RCC 7860 (cell line): ENCODE measurements around the gene BMERB1.
"Not testable (repeated sequence)": the region's sequence is repeated elsewhere in the genome, so short reads cannot be mapped to it uniquely, and the experiment has no call there.

Experiments used
- DNase-seq: peaks from one replicate; pipeline ENCODE4 v3.0.0-alpha.2; 2015; ENCODE audit warnings: low spot score
- FAIRE-seq: peaks from 2 replicates; lab custom pipeline; 2012; peaks lifted over from hg19 to GRCh38; lab: Jason Lieb, UNC

BMERB1 gene

DNA sequence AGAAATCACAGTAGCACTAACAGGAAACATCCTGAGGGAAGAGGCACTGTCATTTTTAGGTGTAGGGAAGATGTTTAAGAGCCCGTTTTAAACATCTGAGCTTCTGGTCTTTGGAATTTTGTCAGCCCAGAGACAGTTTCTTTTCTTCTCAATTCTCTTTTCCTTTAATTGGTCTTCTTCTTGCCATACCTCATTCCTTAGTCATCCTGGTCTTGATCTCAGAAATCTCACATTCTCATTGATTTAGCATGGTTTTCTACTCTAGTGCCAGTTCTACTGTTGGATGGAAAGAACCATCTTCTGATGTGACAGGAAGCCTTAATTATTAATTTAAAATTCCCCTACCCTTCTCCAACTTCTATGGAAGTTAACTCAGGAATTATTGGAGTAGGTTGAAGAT, 25.4 kb downstream of the BMERB1 start:
- DNase-seq: no peak
- no peak for FAIRE-seq

DNA sequence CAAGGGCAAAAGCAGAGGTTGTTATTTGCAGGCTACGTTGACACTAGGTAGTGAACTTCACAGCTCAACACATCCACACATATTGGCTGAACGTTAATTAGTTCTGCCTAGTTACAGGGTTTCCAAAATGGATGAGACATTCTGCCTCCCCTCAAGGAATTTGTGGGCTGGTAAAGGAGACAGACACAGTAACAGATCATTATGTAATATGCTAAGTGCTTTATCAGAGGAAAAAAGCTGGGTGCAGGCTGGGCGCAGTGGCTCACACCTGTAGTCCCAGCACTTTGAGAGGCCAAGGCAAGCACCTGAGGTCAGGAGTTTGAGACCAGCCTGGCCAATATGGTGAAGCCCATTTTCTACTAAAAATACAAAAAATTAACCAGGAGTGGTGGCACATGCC, 26.2 kb downstream of the BMERB1 start:
- FAIRE-seq: no peak

DNA sequence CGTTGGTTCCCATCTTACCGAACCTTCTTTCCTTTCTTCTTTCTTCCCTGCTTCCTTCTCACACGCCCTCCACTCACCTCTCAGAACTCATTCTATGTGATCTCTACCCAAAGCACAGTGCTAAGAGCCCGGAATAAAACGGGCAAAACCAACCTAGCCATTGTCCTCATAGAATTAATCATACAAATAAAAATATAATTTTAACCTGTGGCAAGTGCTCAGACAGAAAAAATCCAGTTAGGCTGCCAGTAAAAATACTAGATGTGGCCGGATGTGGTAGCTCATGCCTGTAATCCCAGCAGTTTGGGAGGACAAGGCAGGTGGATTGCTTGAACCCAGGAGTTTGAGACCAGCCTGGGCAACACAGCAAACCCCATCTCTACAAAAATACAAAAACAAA, 27.0 kb downstream of the BMERB1 start:
- FAIRE-seq (no peak), DNase-seq (no peak)

More for the DNA sequence above, 26.2 kb downstream of the BMERB1 start:
- no peak for DNase-seq

DNA sequence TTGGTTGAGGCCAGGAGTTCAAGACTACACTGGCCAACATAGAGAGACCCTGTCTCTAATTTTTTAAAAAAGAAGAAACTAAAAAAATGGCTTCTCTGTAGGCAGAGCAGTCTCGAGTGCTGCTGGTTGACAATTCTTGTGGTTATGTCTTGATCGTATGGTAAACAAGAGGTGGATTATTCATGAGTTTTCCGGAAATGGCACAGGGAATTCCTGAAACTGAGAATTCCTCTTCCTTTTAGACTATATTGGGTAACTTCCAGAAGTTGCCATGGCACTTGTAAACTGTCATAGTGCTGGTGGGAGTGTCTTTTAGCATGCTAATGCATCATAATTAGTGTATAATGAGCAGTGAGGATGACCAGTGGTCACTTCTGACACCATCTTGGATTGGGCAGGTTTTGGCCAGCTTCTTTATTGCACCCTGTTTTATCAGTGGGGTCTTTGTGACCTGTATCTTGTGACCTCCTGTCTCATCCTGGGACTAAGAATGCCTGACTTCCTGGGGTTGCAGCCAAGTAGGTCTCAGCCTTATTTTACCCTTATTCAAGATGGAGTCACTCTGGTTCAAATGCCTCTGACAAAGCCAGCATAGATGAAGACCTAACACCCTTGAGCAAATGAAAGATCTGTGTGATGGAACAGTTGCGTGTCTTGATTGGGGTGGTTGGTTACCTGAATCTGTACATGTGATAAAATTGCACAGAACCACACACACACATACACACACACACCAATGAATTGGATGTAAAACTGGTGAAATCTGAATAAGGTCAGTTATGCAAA, 30.2 kb downstream of the BMERB1 start:
- FAIRE-seq (no peak), DNase-seq (no peak)

DNA sequence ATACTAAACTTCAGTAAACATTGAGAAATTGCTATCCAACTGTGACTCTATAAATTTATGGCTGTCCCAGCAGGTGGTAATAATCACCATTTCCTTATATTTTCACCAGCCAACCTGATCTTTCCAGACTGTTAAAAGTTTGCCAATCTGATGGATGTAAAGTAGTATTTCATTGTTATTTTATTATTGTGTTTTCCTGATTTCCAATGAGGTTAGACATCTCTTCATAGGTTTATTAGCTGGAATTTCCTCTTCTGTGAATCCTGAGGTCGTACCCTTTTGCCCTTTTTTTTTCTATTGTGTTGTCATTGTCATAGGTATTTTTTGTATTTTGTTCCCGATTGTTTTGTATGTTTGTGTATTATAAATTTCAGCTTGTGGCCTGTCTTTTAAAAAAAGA, 31.7 kb downstream of the BMERB1 start:
- FAIRE-seq: no peak

DNA sequence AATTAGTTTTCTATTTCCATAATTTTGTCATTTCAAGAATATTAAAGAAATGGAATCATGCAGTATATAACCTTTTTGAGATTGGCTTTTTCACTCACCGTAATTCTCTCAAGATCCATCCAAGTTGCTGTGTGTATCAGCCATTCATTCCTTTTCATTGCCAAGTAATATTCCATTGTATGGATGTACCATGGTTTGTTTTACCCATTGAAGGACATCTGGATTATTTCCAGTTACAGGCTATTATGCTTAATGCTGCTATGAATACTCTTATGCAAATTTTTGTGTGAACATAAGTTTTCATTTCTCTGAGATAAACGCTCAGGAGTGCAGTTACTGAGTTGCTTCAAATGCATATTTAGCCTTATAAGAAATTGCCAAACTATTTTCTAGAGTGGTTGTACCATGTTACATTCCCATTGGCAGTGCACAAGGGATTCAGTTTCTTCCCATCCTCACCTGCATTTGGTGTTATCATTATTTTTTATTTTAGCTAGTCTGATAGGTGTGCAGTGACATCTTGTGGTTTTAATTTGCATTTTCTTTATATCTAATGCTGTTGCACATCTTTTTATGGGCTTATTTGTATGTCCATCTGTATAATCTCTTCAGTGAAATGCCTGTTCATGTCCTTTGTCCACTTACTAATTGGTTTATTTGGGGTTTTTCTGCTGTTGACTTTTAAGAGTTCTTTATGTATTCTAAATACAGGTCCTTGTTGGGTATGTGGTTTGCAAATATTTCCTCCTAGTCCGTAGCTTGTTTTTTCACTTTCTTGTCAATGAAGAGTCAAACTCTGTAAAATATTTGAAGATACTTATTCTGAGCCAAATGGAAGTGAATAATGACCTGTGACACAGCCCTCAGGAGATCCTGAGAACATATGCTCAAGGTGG, 32.7 kb downstream of the BMERB1 start:
- DNase-seq: peak; percentile 37
- no peak for FAIRE-seq

More for the DNA sequence above, 31.7 kb downstream of the BMERB1 start:
- DNase-seq: no peak

DNA sequence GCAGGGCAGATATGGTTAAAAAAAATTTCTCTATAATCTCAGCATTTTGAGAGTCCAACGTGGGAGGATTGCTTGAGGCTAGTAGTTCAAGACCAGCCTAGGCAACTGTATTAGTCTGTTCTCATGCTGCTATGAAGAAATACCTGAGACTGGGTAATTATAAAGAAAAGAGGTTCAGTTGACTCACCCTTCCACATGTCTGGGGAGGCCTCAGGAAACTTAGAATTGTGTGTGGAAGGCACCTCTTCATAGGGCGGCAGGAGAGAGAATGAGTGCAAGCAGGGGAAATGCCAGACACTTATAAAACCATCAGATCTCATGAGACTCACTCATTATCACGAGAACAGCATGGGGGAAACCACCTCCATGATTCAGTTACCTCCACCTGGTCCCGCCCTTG, 42.6 kb downstream of the BMERB1 start:
- FAIRE-seq, DNase-seq: not testable (repeated sequence)

DNA sequence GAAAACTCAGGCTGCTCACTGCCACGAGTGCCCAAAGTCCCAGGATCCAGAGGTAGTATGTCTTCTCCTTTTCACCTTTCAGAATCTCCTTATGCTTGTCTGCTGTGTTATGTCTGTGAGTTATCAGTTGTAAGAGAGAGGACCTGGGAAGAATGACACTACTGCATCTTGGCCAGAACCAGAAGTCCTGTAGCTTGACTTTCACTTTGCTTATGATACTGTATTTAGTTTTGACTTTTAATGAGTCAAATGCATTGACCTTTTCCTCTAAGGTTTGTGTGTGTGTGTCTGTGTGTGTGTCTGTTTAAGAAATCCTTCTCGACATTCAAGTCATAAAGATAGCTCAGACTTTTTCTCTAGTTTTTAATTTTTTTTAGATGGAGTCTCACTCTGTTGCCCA, 43.4 kb downstream of the BMERB1 start:
- no peak for FAIRE-seq
- no peak for DNase-seq

DNA sequence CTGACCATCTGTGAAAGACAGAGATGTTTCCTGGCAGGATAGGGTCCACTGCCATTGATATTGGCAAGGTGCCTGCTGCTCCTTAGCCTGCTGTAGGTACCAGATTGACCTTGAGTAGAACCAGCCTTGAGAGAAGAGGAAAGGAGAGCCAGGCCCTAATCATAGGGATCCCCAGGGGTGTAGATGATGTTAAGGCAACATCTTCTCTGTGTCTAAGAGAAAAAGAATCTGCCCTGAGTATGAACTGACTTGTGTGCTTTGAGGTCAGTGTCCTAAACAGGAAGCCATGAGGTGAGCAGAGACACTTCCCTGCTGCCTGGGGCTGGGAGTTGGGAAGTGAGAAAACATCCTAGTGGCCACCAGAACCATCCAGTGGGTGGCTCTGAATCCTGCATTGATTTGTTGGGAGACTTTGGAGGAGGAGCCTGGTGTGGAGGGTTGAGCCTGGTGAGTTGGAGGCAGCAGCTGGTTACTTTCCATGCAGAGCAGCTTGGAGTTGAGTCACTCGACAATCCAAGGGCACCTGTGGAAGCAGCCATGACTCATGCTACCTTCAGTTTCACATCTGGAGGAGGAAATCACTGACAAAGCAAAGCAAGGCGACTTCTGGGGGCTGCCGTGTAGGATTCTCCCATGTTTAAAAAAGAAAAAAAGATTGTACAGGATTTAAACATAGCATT, 47.8 kb downstream of the BMERB1 start:
- FAIRE-seq (peak; percentile 96), DNase-seq (peak; percentile 96)

DNA sequence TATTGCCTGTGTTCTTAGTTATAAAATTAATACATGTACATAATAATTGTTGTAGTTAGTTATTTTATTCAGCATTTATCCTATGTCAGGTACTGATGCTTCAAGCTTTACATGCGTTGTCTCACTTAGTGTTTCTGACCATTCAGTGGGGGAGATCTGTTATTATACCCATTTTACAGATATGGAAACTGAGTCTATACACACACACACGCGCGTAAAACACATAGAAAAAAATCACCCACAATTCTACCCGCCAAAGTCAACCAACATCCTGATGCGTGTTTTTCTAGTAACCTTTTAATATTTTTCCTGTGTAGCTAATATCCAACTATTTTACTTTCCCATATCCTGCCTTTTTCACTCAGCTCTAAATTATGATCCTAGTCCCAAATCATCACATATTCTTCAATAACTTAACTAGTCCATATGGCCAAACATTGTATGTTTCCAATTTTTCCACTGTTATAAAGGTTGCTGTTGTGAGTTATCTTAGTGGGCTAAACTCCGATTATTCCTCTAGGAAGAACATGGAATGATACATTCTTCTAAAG, 48.4 kb downstream of the BMERB1 start:
- no peak for DNase-seq
- no peak for FAIRE-seq

DNA sequence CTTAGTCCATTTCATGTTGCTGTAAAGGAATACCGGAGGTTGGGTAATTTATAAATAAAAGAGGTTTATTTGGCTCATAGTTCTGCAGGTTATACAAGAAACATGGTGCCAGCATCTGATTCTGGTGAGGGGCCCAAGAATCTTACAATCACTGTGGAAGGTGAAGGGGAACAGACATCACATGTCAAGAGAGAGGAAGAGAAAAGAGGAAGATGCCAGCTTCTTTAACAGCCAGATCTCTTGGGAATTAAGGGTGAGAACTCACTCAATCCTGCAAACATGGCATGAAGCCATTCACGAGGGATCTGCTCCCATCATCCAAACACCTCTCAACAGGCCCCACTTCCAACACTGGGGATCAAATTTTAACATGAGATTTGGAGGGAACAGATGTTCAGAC, 49.5 kb downstream of the BMERB1 start:
- DNase-seq (no peak), FAIRE-seq (no peak)

DNA sequence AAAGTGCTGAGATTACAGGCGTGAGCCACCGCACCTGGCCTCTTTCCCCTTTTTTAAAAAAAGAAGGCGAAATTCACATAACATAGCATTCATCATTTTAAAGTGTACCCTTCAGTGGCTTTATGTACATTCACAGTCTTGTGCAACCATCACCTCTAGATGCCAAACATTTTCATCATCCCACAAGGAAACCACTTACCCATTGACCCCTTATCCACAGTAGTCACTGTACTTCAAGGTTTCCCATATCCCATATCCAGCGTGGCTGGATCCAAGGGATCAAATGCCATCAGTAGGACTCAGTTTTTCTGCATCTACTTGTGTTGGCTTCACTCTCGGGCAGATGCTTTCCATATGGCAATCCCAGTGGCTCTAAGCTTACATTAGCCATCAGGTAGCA, 50.3 kb downstream of the BMERB1 start:
- DNase-seq: peak; percentile 22
- no peak for FAIRE-seq

DNA sequence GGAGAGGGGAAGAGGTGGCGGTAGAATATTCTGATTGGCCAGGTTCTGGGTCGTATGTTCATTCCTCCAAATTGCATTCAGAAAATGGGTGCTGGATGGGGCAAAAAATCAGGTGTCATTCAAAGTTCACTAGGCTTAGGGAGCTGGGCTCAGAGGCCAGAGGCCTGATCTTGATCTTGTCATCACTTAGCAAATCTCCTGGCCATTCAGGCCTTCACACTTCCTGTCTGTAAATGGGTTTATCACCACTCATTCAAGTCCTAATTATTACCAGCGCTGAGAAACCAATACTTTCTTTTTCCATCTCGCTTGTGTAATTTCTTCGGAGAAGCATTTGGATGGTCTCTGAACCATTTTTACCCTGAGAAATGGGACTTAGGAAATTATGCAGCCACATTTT, 50.8 kb downstream of the BMERB1 start:
- FAIRE-seq: no peak
- no peak for DNase-seq

DNA sequence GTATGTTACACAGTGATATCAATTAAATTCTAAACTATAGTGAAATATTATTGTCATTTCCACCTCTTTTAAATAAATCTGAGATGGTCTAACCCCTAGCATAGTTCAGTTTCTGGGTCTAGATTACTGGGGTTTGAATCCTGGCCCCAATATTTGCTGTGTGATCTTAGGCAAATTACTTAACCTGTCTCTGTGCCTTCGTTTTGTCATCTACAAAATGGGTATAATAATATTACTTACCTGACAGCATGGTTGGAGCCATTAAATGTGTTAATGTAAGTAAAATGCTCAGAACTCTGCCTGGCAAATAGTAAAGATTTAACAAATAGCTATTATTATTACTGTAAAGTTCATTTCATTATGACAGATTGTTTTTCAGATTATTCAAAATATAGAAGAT, 52.3 kb downstream of the BMERB1 start:
- FAIRE-seq: no peak

DNA sequence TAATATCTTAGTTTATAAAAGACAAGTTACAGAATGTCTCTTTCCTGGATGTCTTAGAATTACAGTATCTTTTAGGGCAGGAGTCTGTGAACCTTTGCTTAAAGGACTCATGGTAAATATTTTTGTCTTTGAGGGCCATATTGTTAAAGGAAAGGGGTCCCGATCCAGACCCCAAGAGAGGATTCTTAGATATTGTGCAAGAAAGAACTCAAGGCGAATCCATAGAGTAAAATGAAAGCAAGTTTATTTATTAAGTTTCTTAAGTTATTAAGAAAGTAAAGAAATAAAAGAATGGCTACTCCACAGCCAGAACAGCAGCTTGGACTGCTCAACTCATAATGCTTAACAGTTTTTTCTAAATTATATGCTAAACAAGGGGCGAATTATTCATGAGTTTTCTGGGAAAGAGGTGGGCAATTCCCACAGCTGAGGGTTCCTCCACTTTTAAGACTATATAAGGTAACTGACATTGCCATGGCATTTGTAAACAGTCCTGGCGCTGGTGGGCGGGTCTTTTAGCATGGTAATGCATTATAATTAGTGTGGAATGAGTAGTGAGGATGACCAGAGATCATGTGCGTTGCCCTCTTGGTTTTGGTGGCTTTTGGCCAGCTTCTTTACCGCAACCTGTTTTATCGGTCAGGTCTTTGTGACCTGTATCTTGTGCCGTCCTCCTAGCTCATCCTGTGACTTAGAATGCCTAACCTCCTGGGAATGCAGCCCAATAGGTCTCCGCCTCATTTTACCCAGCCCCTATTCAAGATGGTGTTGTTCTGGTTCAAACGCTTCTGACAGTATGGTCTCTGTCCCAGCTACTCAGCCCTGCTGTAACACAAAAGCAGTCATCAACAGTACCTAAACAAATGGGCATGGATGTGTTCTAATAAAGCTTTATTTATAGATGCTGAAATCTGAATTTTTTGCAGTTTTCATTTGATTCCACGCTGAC, 53.2 kb downstream of the BMERB1 start:
- DNase-seq (no peak), FAIRE-seq (no peak)

More for the DNA sequence above, 52.3 kb downstream of the BMERB1 start:
- no peak for DNase-seq

DNA sequence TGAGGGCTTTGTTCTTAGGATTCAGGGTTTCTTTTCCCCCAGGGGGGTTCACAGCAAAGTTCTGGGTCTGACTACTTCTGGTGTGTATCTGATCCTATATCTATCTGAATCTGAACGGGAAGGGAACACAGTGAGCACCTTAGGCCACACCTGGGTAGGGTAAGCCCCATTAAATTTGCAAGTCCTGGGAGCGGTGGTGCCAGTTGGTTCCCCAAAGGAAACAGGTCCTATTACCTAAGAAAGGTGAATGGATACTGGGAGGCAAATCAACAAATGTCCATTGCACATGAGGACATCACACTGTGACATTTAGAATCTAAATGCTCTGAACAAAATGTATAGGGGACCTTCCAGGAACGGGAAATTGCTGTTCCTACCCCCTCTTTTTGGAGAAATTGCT, 54.6 kb downstream of the BMERB1 start:
- FAIRE-seq (no peak), DNase-seq (no peak)

DNA sequence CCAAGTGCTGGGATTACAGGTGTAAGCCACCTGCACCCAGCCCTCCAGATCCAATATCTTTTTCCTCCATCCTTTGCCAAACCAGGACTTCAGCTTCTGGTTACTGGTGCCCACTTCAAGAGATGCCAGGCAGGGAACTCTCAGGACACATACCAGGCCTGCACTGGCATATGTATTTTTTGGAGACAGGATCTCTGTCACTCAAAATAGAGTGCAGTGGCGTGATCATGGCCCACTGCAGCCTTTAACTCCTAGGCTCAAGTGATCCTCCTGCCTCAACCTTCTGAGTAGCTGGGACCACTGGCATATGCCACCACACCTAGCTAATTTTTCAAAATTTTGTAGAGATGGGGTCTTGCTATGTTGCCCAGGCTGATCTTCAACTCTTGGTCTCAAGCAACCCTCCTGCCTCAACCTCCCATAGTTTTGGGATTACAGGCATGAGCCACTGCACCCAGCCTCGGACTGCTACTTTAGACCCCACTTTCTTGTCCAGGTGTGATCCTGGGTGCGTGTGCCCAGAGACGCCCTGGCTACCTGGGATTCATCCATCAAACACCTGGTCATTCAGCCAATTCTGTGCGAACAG, 55.8 kb downstream of the BMERB1 start:
- DNase-seq (no peak), FAIRE-seq (no peak)

DNA sequence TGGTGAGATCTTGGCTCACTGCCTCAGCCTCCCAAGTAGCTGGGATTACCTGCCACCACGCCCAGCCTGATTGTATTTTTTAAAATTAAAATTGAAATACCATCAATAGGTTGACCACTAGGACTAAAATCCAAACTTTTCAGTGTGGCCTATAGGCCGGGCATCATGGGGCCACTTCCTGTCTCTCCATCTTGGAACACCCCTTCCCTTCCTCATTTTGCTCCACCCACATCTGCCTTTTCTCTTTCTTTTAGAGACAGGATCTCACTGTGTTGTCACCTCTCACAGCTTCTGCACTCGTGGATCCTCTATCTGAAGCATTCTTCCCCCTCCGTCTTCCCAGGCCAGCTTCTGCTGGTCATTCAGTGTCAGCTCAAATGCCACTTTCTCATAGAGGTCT, 57.0 kb downstream of the BMERB1 start:
- no peak for DNase-seq
- no peak for FAIRE-seq

DNA sequence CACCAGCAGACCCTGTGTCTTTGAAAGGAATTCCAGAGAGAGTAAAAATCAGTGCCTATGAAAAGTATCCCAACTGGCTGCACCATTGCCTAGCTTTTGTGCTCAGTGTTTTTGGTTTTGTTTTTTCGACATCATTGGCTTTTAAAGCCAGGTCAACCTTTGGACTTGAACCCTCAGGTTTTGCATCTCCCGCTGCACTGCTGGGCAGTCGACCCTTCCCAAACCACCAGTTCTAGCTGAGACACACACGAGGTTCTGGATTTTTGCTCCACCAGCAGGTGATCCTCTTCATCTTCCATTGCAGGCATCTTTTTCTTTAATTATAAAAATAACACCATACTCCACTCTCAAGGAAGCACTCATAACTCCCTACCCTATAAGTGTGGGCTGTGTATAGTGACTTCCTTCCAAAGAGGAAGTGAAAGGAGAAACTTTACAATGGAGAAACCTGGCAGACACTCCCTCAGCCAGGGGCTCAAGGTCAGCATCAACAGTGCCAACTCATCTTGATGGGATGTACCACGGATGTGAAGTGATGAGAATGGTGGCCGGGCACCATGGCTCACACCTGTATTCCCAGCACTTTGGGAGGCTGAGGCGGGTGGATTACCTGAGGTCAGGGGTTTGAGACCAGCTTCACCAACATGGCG, 57.8 kb downstream of the BMERB1 start:
- FAIRE-seq: no peak
- DNase-seq: no peak
